HEK293 (cell line): ENCODE data around the gene ANXA3.

Experiments
- HOXA7 ChIP-seq: sonication (generic); formaldehyde crosslinking; IDR thresholded peaks from 2 replicates; pipeline ENCODE4 v1.8.1; 2022; ENCODE audit warnings: missing genetic modification reagents, borderline replicate concordance
- TCF7L2 ChIP-seq: IDR thresholded peaks from 2 replicates; pipeline ENCODE4 v1.6.1; 2011; ENCODE audit warnings: low read depth, mild to moderate bottlenecking, inconsistent platforms, low read length, moderate library complexity, borderline replicate concordance

GRCh38 chr4:78647272-78647671, 95.7 kb downstream of the ANXA3 start:
- TF ChIP-seq TCF7L2 (no peak), HOXA7 (CRISPR knock-in tag) (no peak)
